K562 (cell line): ENCODE results near the gene DUS4L. TPM values are rescaled to one million over a fixed set of nuclear protein-coding genes. Genes with fewer than 3 reads are reported as not detected.
A peak's percentile ranks its signal among the peaks of the same experiment; 100 is the strongest.

Source experiments
- AFF1 ChIP-seq, 2 experiments: fragments of 450-650 bp; IDR thresholded peaks; 2 replicates each; pipeline ENCODE4 v1.6.1; 2018; ENCODE audit warnings: mild to moderate bottlenecking in 2 of 2, low read depth in 1 of 2; ENCODE audit not compliant: partially characterized antibody in 2 of 2
- ETV6 ChIP-seq, 3 experiments: fragments of 150-350 bp in 1 of 3; sonication (generic) in 1 of 3; formaldehyde crosslinking in 1 of 3; IDR thresholded peaks; 2 replicates each; pipeline versions ENCODE4 v1.6.1 to v1.8.0; 2014 to 2022; ENCODE audit warnings: borderline replicate concordance in 2 of 3, low read depth in 2 of 3, antibody characterized with exemption in 1 of 3, low read length in 1 of 3, mild to moderate bottlenecking in 1 of 3, missing genetic modification reagents in 1 of 3
- RBM34 ChIP-seq: fragments of 200-400 bp; formaldehyde crosslinking; IDR thresholded peaks from 2 replicates; pipeline ENCODE4 v1.6.1; 2018; ENCODE audit warnings: low read length, borderline replicate concordance; ENCODE audit not compliant: insufficient read depth
- SETDB1 ChIP-seq: IDR thresholded peaks from one replicate; pipeline ENCODE4 v1.6.1; 2012; ENCODE audit warnings: low read length, control low read depth, inconsistent platforms
- SIN3A ChIP-seq, 2 experiments: fragments of 150-350 bp in 1 of 2; IDR thresholded peaks; 2 replicates each; pipeline ENCODE4 v1.6.1; 2011 to 2016; ENCODE audit warnings: borderline replicate concordance in 2 of 2, low read depth in 2 of 2, low read length in 2 of 2, mild to moderate bottlenecking in 2 of 2, moderate library complexity in 2 of 2; ENCODE audit not compliant: control insufficient read depth in 1 of 2
- ZBTB40 ChIP-seq, 2 experiments: fragments of 450-650 bp in 1 of 2; sonication (generic) in 1 of 2; formaldehyde crosslinking in 1 of 2; IDR thresholded peaks; 2 replicates each; pipeline versions ENCODE4 v1.7.1 to v1.9.0; 2016 to 2022; ENCODE audit warnings: inconsistent platforms in 1 of 2, mild to moderate bottlenecking in 1 of 2, missing genetic modification reagents in 1 of 2
- ZNF197 ChIP-seq: fragments of 200-800 bp; sonication (Bioruptor generic); IDR thresholded peaks from 2 replicates; pipeline ENCODE4 v1.6.1; 2016; ENCODE audit warnings: low read depth, missing genetic modification characterization, missing compliant biosample characterization
- ZNF282 ChIP-seq: sonication (generic); formaldehyde crosslinking; IDR thresholded peaks from 2 replicates; pipeline ENCODE4 v1.8.1; 2023; ENCODE audit warnings: missing genetic modification reagents
- polyA plus RNA-seq, 8 experiments: library from polyadenylated mRNA; depleted of rRNA in 4 of 8; stranded (reverse) in 5 of 8; unstranded in 3 of 8; fragments of >200 nt; fragmentation: Nextera tagmentation in 2 of 8; fragmentation: Illumina TruSeq in 1 of 8; extraction: Ambion mirVana in 2 of 8; extraction: Trizol in 1 of 8; gene quantifications; 2 replicates each; pipeline versions ENCODE4 v1.2.1 to v1.2.3, GENCODE V29; 2011 to 2014; ENCODE audit warnings: inconsistent platforms in 1 of 8, missing spikeins in 1 of 8
- total RNA-seq, 7 experiments: library from RNA; depleted of rRNA in 6 of 7; stranded (reverse); fragments of >200 nt in 6 of 7; fragmentation: Illumina TruSeq in 2 of 7; extraction: Trizol in 2 of 7; gene quantifications; 2 replicates each; pipeline versions ENCODE4 v1.2.1 to v1.2.3, GENCODE V29; 2011 to 2021; ENCODE audit warnings: low replicate concordance in 1 of 7

The DUS4L gene
- total and polyA plus RNA-seq, 9 of the 15 experiments (the other 6 are each of a cell fraction or from before 2014, with no cell fraction given), result 12.2 to 33.6 (median 28.6) TPM

DNA sequence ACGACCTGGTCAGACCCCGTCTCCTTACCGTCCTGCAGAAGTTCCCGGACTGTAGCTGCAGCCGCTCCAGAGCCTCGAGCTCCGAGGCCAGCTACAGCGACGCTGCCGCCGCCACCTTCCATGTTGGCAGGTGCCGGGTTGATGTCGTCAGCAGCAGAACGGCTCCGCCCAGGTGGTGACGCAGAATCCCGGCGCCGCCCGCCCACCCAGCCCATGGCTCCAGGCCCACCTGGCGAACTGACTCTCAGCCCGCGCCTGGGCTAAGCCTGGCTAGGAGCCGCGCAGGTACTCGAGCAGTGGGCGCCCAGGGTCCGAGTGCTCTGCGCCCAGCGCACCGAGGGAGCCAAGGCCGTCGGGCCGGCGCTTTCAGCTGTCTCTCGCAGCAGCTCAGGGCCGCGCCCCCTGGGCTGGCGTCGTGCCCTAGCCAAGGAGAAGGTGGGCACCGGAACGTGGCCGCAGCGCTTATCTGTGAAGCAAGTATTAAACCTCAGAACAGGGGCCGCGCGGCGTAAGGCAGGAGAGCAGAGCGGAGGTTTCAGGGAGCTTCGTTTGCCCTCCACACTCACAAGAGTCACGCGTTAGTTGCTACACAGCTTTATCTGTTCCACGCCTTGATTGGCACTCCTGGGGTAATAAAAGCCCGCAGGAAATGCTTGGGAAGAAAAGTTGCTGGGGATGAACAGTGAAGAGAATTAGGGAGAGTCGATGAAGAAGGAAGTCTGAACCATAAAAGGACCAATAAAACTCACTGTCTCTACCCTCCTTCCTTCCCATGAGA is at the start of gene DUS4L, which contains the start of gene COG5 (continued):
- TF ChIP-seq ZBTB40 (IDR thresholded peaks at IDR 0.05) (0 out of 2 replicates have a peak, but pooled peaks have one; percentile 55), ZBTB40 (CRISPR knock-in tag; IDR thresholded peaks at IDR 0.05) (no peak), SETDB1 (peak; percentile 39), RBM34 (no peak), SIN3A (IDR thresholded peaks at IDR 0.05; ENCODE audit: borderline replicate concordance in 2 of 2, control insufficient read depth in 1 of 2, low read depth in 2 of 2, low read length in 2 of 2) (peak; percentile 86 to 97), ETV6 (IDR thresholded peaks at IDR 0.05; ENCODE audit: borderline replicate concordance in 1 of 2, low read depth in 2 of 2, low read length in 1 of 2) (no peak), ETV6 (CRISPR knock-in tag; IDR thresholded peaks at IDR 0.05; ENCODE audit: borderline replicate concordance) (no peak), AFF1 (IDR thresholded peaks at IDR 0.05; ENCODE audit: low read depth in 1 of 2, partially characterized antibody in 2 of 2) (peak in 1 of 2 experiments; percentile 1), ZNF197 (peak; percentile 20; the same call in 1 of the 2 replicates), ZNF282 (CRISPR knock-in tag) (no peak; the same call in 1 of the 2 replicates)
